GM21717 (cell line): ENCODE measurements around the gene TMEM98.
"Not testable (repeated sequence)": the region's sequence is repeated elsewhere in the genome, so short reads cannot be mapped to it uniquely, and the experiment has no call there.

Experiments used
- ATAC-seq: cut with Tn5 transposase; IDR thresholded peaks from one replicate; pipeline ENCODE4 v1.9.1; 2021; ENCODE audit warnings: mild to moderate bottlenecking, moderate library complexity; ENCODE audit not compliant: unreplicated experiment

TMEM98 gene

DNA sequence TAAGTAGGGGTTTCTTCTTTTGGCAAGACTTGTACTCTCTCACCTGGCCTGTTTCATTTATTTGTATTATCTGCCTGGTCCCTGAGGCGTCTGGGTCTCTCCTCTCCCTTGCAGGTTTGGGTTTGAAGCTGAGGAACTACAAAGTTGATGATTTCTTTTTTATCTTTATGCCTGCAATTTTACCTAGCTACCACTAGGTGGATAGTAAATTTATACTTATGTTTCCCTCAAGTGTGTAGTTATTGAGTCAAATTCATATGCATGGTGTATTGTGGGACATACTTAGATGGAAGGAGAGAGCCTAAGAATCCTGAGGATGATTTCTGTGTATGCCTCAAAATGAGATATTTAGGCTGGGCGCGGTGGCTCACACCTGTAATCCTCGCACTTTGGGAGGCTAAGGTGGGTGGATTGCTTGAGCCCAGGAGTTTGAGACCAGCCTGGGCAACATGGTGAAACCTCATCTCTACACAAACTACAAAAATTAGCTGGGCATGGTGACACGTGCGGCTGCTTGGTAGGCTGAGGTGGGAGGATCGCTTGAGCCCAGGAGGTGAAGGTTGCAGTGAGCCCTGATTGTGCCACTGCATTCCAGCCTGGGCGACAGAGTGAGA is 13.6 kb downstream of the TMEM98 start:
- no peak for ATAC-seq

DNA sequence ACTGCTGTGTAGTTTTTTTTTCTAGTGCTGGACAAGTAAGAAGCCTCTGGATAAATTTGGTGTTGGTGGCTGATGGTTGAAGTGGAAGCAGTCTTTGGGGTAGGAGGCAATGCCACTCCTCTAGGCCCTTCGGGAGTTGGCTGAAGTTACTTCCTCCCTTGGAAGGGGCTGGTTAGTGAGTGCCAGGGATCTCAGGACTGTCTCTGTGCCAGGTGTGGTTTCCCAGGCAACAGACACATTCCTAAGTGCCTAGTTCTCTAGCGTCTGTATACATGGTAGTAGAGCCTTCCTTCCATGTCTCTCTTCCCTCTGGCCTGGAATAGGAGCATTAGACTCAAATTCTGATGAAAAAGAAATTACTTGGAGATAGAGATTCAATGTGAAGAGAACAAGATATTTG is 15.3 kb downstream of the TMEM98 start:
- ATAC-seq, result no peak

DNA sequence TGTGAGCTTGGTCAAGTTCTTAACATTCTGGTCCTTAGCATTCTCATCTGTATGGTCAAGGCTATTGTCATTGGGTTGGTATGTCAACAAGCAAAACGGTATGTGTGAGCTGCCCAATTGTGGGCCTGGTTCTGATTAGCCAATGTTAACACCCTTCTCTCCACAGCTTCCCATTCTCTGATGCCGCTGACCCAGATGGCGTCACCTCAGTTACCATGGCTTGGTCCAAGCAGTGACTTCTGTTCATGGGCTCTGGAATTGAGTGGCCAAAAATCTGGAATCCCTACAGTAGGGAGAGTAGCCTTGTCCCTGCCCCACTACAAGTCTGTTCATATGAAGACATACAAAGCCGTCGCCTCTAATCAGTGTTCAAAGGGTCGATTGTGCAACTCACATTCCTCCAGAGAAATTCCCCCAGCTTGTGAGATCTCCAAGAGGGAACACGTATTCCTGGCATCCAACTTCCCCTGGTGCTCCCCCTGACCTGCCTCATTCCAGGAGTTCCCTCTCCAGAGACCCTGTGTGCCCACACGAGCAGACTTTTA is 15.8 kb downstream of the TMEM98 start:
- ATAC-seq, result no peak

DNA sequence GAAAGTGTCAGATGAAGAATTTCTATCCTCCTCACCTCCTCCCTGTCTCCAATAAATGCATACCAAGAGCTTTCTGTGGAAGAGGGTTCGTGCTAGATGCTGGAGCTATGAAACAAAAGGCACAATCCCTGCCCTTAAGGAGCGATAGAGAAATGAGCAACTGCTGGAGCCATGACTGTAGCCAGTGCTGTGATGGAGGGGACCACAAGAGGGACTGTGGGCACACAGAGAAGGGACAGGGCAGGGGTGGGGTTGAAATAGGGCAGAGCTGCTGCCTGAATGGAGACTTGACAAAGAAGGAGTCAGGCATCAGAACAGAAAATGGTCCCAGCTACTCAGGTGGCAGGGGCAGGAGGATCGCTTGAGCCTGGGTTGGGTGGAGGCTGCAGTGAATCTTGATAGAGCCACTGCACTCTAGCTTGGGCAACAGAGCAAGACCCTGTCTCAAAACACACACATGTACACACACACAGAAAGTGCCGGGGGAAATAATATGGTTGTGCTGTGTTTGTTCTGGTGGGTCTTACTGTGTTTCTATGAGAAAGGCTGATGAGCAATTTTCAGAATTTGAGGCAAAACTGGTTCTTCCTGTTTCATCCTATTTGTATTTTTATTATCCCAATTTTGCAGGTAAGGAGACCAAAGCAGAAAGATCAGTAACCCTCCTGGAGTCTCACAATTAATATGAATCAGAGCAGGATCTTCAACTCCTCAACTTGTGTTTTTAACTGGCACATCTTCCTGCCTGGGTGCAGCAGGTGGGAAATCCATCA is 16.5 kb downstream of the TMEM98 start:
- no peak for ATAC-seq

DNA sequence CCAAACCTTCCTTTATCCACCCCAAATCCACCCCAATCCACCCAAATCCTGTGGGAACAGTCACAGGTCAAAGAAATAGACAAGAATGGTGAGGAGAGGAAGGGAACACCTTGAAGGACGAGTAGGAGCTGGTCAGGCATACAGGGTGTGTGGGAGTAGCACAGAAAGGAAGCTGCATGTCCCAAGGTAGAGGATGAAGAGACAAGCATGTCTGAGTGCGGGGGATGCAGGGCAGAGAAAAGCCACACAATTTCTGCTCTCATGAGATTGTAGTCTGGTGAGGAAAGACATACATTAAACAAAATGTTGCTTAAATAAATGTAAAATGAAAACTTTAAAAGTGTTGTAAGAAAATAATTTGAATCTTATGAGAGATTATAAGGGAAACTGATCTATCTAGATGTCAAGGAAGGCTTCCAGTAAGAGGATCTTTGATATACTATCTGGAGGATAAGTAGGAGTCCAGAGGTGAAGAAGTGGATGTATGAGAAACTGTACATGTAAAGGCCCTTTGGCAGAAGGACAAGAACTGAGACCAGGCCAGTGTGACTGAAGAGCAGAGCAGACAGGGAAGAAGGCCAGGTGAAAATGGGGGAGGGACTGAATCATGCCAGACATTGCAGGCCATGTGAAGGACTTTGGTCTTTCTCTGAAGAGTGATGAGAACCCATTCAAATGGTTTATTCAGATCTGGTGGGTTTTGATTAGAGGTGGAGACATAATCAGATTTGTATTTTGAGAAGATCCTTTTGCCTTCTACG is 18.6 kb downstream of the TMEM98 start:
- ATAC-seq, result no peak

DNA sequence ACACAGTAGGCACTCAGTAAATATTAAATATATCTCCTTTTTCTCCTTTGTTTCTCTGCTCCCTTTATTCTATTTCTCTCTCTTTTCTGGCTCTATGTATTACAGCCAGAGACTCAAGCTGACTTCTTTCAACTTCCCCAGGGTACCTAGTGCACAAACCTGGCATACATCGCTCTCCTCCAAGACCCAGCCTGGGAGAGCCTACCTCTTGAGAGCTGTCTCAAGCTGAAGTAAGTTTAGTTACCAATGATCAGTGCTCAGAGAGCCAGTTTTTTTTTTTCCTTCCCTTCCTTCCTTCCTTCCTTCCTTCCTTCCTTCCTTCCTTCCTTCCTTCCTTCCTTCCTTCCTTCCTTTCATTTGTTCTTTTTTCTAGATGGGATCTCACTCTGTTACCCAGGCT is 19.8 kb downstream of the TMEM98 start:
- no peak for ATAC-seq

DNA sequence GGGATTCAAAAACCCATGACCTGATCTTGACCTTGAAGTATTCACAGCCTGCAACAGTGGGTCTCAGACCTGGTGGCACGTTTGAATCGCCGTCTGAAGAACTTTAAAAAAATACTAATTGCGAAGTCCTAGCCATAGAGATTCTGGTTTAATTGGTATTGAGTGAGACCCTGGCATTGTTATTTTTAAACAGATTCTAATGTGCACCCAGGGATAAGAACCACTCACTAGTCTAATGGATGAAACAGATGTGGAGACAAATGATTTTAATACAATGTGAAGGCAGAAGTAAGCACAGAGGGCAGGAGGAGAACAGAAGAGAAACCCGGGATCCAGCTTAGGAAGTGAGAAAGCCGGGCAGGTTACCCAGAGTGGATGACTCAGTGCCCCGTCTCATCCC is 21.2 kb downstream of the TMEM98 start:
- no peak for ATAC-seq

DNA sequence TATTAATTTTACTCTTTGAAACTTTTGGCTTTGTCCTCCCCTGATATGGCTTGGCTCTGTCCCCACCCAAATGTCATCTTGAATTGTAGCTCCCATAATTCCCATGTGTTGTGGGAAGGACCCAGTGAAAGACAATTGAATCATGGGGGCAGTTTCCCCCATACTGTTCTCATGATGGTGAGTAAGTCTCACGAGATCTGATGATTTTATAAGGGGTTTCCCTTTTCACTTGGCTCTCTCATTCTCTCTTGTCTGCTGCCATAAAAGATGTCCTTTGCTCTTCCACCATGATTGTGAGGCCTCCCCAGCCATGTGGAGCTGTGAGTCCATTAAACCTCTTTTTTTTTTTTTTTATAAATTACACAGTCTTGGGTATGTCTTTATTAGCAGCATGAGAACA is 24.5 kb downstream of the TMEM98 start:
- not testable (repeated sequence) for ATAC-seq

DNA sequence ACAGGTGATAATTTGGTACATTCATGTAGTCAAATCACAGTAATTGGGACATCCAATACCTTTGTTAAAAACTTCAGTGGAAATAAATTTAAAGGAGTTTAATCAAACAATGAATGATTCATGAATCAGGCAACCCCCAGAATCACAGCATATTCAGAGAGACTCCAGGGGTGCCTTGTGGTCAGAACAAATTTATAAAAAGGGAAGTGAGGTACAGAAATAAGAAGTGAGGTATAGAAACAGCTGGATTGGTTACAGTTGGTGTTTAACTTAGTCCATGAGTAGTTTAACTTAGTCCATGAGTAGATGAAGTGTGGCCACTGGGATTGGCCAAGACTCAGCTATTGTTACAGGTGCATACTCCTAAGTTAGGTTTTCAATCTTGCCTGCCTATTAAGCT is 25.1 kb downstream of the TMEM98 start:
- ATAC-seq, result no peak

DNA sequence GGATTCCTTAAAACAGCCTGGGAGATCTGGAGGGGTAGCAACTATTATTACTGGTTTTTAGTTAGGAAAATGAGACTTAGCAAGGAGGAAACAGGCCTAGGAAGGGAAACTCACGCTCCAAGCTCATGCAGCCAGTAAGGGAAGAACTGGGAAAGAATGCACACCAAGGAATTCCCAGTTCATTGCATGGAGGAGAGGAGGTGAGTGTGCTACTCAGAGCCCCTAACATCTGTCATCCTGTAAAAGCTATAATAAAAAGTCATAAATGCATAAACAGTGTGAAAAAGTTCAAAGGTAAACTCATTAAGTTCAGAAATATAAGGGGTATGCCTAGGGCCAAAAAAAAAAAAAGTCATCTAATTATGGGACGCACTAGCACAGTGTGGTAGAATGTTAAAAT is 25.9 kb downstream of the TMEM98 start:
- ATAC-seq, result no peak

DNA sequence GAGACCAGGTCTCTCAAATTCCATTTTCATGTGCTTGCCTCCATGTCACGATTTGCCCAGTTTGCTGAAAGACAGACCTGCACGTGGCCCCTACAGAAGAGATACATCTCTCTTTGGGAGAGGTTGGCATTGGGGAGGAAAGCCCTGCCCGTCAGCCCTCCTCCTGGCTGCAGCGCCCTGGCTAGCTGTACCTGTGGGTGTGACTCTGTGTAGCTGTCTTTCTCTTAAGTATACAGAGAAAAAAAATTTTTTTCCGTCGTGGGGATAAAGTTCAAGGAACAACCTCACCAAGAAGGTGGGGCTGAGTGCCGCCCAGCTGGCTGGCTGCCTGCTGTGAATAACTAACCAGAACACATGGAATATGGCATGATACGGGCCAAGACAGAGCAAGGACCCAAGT is 26.5 kb downstream of the TMEM98 start:
- no peak for ATAC-seq

DNA sequence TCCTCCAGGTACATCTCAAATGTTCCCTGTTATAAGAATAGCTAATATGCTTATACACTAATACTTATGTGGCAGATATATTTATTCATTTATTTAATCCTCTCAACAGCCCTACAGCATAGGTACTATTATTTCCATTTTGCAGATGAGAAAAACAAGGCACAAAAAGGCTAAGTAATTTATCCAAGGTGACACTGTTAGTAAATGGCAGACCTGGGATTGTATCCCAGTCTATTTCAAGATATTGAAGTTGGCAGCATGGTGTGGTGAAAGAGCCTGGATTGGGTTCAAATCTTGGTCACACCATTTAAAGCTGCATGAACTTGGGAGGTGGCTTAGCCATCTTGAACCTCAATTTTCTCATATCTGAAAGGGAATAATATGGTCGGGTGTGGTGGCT is 27.2 kb downstream of the TMEM98 start:
- ATAC-seq, result no peak

DNA sequence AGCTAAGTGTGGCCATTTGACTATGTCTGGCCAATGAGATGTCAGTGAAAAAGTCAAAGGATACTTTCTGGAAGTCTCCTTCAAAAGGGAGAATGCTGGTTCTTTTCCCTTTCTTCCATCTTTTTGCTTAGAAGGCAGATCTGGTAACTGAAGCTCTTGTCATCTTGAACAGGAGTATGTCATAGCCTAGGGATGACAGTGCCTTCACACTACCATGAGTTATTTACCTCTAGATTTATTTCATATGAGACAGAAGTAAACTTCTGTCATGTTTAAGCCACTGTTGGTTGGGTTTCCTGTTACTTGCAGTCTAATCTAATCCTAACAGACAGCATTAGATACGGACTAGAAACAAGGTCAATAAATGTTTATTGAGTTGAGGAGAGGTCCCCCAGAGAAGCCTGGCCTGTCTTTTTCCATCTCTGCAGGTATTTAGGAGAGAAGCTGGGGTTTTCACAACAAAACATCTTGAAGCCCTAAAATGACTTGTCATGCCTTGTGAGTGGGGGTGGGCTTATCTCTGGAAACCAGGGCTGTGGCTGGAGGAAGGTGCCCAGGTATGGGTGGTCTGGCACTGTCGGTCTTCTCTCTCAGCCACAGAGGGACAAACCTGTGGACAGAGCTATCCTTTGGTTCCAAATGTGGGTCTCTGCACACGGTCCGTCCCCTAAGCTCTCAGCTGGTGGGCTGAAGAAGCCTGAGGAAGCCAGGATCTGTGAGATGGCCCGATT is 28.5 kb downstream of the TMEM98 start:
- ATAC-seq, result no peak

DNA sequence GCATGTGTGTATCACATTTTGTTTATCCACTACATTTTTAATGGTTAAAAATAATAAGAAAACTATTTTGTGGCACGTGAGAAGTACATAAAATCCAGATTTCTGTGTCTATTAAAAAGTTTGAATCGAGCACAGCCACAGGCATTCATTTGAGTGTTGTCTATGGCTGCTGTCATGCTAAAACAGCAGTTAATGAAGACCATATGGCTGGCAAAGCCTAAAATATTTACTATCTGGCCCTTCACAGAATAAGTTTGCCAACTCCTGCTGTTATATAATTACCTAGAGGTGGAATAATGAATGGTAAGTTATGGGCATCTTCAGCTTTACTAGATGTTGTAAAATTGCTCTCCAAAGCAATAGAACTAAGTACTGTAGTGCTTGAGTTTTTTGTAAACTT is 30.5 kb downstream of the TMEM98 start:
- ATAC-seq, result no peak

DNA sequence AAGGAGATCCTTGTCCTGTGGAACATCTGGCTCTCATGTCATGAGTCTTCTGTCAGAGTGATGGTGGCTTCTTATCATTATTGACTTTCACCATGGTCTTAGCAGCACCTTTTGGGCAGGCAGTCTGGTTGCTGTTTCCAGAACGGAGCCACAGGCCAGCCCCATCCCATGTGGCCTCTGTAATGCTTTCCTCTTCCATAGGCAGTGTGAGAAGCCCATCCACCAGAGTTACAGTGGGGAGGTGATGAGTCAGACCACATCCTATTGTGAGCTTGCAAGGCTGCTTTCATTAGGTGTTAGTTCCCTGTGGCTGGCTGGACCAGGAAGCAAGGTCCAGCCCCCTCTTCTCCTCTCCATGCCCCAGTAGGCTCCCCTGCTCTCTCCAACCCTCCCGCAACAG is 32.9 kb downstream of the TMEM98 start:
- no peak for ATAC-seq

DNA sequence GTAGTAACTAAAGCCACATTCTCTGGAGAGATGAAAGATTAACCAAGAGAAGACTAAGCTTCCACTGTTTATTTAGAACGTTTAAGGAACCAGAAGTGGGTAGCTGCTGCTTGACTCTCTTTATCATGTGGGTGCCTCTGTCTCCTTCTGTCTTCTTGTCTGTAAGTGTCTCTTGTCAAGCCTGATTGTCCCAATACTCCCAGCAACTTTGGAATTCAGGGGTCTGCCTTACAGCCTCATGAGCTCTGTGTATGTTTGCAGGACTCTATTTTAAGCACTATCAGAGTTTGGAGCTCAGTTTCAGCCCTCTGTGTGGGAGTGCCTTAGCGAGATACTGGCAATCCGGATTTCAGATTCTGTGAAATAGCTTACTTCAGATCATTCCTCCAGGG is 34.4 kb downstream of the TMEM98 start:
- no peak for ATAC-seq

DNA sequence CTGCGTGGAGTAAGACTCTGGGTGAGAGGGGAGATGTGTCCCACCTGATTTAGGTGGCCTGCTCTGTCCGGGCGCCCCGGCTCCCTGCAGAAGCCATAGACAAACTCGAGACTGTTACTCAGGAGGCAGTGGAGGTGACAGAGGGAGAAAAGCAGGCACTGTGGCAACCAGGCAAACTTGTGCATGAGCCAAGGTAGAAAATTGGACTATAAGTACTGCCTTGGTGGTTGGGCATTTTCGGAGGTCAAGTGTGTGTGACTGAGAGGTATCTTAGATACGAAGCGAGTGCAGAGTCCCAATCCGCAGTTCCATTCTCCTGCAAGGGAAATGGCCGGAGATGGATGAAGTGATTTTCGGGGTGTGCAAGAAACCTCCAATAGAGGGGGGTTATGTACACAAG is 36.6 kb downstream of the TMEM98 start:
- no peak for ATAC-seq

DNA sequence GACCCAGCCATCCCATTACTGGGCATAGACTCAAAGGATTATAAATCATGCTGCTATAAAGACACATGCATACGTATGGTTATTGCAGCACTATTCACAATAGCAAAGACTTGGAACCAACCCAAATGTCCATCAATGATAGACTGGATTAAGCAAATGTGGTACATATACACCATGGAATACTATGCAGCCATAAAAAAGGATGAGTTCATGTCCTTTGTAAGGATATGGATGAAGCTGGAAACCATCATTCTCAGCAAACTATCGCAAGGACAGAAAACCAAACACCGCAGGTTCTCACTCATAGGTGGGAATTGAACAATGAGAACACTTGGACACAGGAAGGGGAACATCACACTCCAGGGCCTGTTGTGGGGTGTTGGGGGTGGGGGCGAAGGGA is 41.3 kb downstream of the TMEM98 start:
- not testable (repeated sequence) for ATAC-seq

DNA sequence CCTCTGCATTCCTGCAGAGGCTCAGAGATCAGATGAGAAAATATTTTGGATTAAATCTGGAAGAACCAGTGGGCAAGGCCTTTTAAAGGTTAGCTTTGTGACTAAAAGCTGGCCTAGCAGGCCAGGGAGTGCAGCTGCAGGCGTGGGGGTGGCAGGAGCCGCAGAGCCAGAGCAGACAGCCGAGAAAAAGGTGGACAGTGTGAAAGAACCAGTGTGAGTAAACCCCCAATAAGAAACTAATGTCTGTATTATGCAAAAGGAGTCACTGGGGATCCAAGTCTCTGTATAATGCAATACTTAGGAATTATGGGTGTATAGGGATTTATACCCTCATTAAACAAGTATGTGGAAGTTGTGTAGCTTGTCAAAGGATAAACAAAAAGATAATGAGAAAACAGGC is 42.3 kb downstream of the TMEM98 start:
- ATAC-seq, result no peak

DNA sequence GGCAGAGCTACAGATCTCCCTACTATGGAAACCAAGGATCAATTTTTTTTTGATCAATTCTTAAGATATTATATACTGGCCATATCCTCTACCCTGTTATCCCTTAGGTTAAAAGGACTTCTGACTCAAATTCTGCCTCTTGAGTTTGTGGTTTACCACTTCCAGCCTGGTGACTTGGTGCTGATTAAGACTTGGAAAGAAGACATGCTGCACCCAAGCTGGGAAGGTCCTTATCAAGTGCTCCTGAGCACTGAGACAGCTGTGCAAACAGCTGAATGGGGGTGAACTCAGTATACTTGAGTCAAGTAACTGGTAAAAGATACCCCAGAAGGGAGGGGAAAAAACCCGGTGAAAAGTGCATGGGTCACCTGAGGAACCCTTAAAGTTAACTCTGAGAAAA is 43.2 kb downstream of the TMEM98 start:
- peak; percentile 59 for ATAC-seq

DNA sequence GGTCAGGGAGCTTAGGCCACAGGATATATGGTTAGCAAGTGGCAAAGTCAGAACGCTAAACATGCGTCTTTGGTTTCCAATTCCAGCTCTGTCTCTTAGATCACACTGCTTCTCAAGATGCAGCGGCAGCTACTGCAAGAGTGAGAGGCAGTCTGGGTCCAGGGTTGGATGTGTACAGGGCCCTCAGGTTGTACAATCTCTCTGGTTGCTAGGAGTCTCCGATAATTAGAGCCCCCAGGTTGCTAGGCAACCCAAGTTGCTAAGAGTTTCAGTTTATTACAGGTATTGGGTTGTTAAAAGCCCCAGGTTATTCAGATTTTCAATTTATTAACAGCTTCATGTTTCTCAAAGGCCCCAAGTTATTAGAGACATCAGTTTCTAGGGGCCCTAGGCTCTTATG is 48.2 kb downstream of the TMEM98 start:
- no peak for ATAC-seq
